HepG2 (cell line): ENCODE results near the gene SLC41A3. TPM values are rescaled to one million over a fixed set of nuclear protein-coding genes. Genes with fewer than 3 reads are reported as not detected.

Experiments
- ATAC-seq: fragments of 200-7000 bp; cut with Tn5 transposase; 3 replicates; pipeline ENCODE4 v1.9.1; 2020; ENCODE audit warnings: mild to moderate bottlenecking, moderate library complexity
- BruUV-seq: library from RNA; stranded (reverse); fragments of 400-500 nt; replicated peaks from 2 replicates; lab custom pipeline; 2021; lab: Mats Ljungman, UMichigan
- CTCF ChIA-PET: fragments of 300-600 bp; formaldehyde crosslinking; extraction: SDS; loops from one replicate; lab custom pipeline; 2021; ENCODE audit warnings: low total read pairs, inconsistent platforms, low intra/inter-chr PET ratio; lab: Yijun Ruan, JAX
- POLR2A ChIA-PET: fragments of 350-600 bp; sonication (Branson Sonifier 250); formaldehyde crosslinking; loops from one replicate; lab custom pipeline; 2020; ENCODE audit warnings: antibody characterized with exemption, inconsistent platforms; lab: Yijun Ruan, JAX
- DNase-seq: peaks from one replicate; pipeline ENCODE4 v3.0.0-alpha.2; 2015; ENCODE audit warnings: low spot score
- FAIRE-seq: peaks from 3 replicates; lab custom pipeline; 2011; peaks lifted over from hg19 to GRCh38; lab: Jason Lieb, UNC
- H2AFZ ChIP-seq: one replicate; pipeline ENCODE4 v1.6.1; 2011; ENCODE audit warnings: low read length, inconsistent platforms
- H3K27ac ChIP-seq: fragments of 300-600 bp; 3 replicates; pipeline ENCODE4 v1.8.0; 2011; ENCODE audit warnings: mixed run types, mild to moderate bottlenecking, mixed read lengths, low read length, inconsistent platforms; ENCODE audit not compliant: insufficient read depth; ENCODE audit errors: extremely low read length
- H3K27me3 ChIP-seq, 2 experiments: fragments of 200-600 bp in 1 of 2; 2 replicates in 1 of 2; 3 replicates in 1 of 2; pipeline versions ENCODE4 v1.6.0 to v1.8.0; 2011; ENCODE audit warnings: low read length in 2 of 2, mild to moderate bottlenecking in 2 of 2, moderate library complexity in 2 of 2, inconsistent platforms in 1 of 2; ENCODE audit not compliant: insufficient read depth in 2 of 2, control insufficient read depth in 1 of 2
- H3K36me3 ChIP-seq, 2 experiments: fragments of 200-600 bp in 1 of 2; replicated peaks in 1 of 2; 2 replicates in 1 of 2; 3 replicates in 1 of 2; pipeline versions ENCODE4 v1.5.1 to v1.8.0; 2011; ENCODE audit warnings: low read length in 2 of 2, inconsistent platforms in 1 of 2; ENCODE audit not compliant: insufficient read depth in 2 of 2, control insufficient read depth in 1 of 2
- H3K4me1 ChIP-seq: 2 replicates; pipeline ENCODE4 v1.5.1; 2012; ENCODE audit warnings: low read length, inconsistent platforms; ENCODE audit not compliant: insufficient read depth
- H3K4me2 ChIP-seq: 2 replicates; pipeline ENCODE4 v1.6.0; 2011; ENCODE audit warnings: low read depth, low read length, inconsistent platforms
- H3K4me3 ChIP-seq, 3 experiments: fragments of 200-600 bp in 1 of 3; sonication (generic), shearing (Covaris generic) in 1 of 3; replicated peaks in 1 of 3; 2 replicates each; pipeline ENCODE4 v1.5.1; 2011 to 2016; ENCODE audit warnings: low read length in 3 of 3, inconsistent platforms in 2 of 3, low read depth in 2 of 3, mild to moderate bottlenecking in 2 of 3, control low read depth in 1 of 3, mixed read lengths in 1 of 3; ENCODE audit not compliant: insufficient read depth in 1 of 3
- H3K79me2 ChIP-seq: one replicate; pipeline ENCODE4 v1.6.1; 2011; ENCODE audit warnings: low read length, inconsistent platforms; ENCODE audit not compliant: insufficient read depth
- H3K9ac ChIP-seq: 2 replicates; pipeline ENCODE4 v1.6.0; 2011; ENCODE audit warnings: mild to moderate bottlenecking, low read depth, low read length, inconsistent platforms; ENCODE audit not compliant: insufficient read depth
- H3K9me3 ChIP-seq: 2 replicates; pipeline ENCODE4 v1.5.1; 2012; ENCODE audit warnings: mild to moderate bottlenecking, low read length
- H4K20me1 ChIP-seq: 2 replicates; pipeline ENCODE4 v1.6.0; 2011; ENCODE audit warnings: inconsistent platforms, mild to moderate bottlenecking, low read length, moderate library complexity; ENCODE audit not compliant: insufficient read depth
- CSRNP1 ChIP-seq: sonication (generic); formaldehyde crosslinking; IDR thresholded peaks from 2 replicates; pipeline ENCODE4 v1.8.1; 2023; ENCODE audit warnings: mild to moderate bottlenecking, missing genetic modification reagents
- GFI1 ChIP-seq: sonication (generic); formaldehyde crosslinking; IDR thresholded peaks from 2 replicates; pipeline ENCODE4 v1.5.0; 2020; ENCODE audit warnings: missing genetic modification reagents, mild to moderate bottlenecking, borderline replicate concordance
- IRF1 ChIP-seq: sonication (generic); formaldehyde crosslinking; IDR thresholded peaks from 2 replicates; pipeline ENCODE4 v1.4.0; 2020; ENCODE audit warnings: low read depth, mild to moderate bottlenecking, missing genetic modification reagents
- MED13 ChIP-seq: sonication (generic); formaldehyde crosslinking; IDR thresholded peaks from 2 replicates; pipeline ENCODE4 v1.5.0; 2020; ENCODE audit warnings: missing genetic modification reagents
- PBX3 ChIP-seq: sonication (generic); formaldehyde crosslinking; IDR thresholded peaks from 2 replicates; pipeline ENCODE4 v1.8.1; 2023; ENCODE audit warnings: missing genetic modification reagents, inconsistent platforms, borderline replicate concordance
- SALL2 ChIP-seq: sonication (generic); formaldehyde crosslinking; IDR thresholded peaks from 2 replicates; pipeline ENCODE4 v1.8.1; 2023; ENCODE audit warnings: mild to moderate bottlenecking, missing genetic modification reagents, inconsistent platforms
- SAP130 ChIP-seq: IDR thresholded peaks from 2 replicates; pipeline ENCODE4 v1.6.1; 2016; ENCODE audit warnings: low read depth
- SCMH1 ChIP-seq: sonication (generic); formaldehyde crosslinking; IDR thresholded peaks from 2 replicates; pipeline ENCODE4 v1.9.0; 2021; ENCODE audit warnings: missing genetic modification reagents, mild to moderate bottlenecking, borderline replicate concordance
- TAF1 ChIP-seq: sonication (generic); formaldehyde crosslinking; IDR thresholded peaks from 2 replicates; pipeline ENCODE4 v1.4.0; 2020; ENCODE audit warnings: missing genetic modification reagents
- ZBTB2 ChIP-seq: sonication (generic); formaldehyde crosslinking; IDR thresholded peaks from 2 replicates; pipeline ENCODE4 v1.8.0; 2022; ENCODE audit warnings: low read depth, missing genetic modification reagents
- ZFP36L2 ChIP-seq: sonication (generic); formaldehyde crosslinking; IDR thresholded peaks from 2 replicates; pipeline ENCODE4 v1.4.0; 2020; ENCODE audit warnings: missing genetic modification reagents
- ZNF280D ChIP-seq: sonication (generic); formaldehyde crosslinking; IDR thresholded peaks from 2 replicates; pipeline ENCODE4 v1.5.1; 2020; ENCODE audit warnings: mild to moderate bottlenecking, missing genetic modification reagents
- ZNF430 ChIP-seq: sonication (generic); formaldehyde crosslinking; IDR thresholded peaks from 2 replicates; pipeline ENCODE4 v1.9.0; 2021; ENCODE audit warnings: mild to moderate bottlenecking, missing genetic modification reagents
- ZNF678 ChIP-seq: sonication (generic); formaldehyde crosslinking; IDR thresholded peaks from 2 replicates; pipeline ENCODE4 v1.4.0; 2020; ENCODE audit warnings: mild to moderate bottlenecking, missing genetic modification reagents
- ZSCAN25 ChIP-seq: sonication (generic); formaldehyde crosslinking; IDR thresholded peaks from 2 replicates; pipeline ENCODE4 v1.8.0; 2022; ENCODE audit warnings: mild to moderate bottlenecking, missing genetic modification reagents
- WGBS: methylation state at CpG from one replicate; pipeline ENCODE4 v1.1.6; 2017; ENCODE audit warnings: low lambda C conversion rate; 5-methylcytosine and 5-hydroxymethylcytosine counted together
- in situ Hi-C: cut with HindIII; loops from 2 replicates; pipeline ENCODE4 v1.10.0; 2017; ENCODE audit warnings: low pct_unique_long_range_greater_than_20kb; ENCODE audit not compliant: extremely low pct_ligation_motif_present
- intact Hi-C: fragments of 100-400 bp; cut with micrococcal nuclease; formaldehyde crosslinking; loops from one replicate; pipeline ENCODE4 v1.10.0; 2022; ENCODE audit not compliant: unreplicated experiment
- polyA plus RNA-seq, 8 experiments: library from polyadenylated mRNA; depleted of rRNA in 3 of 8; stranded (reverse) in 7 of 8; unstranded in 1 of 8; fragments of >200 nt; fragmentation: Illumina TruSeq in 4 of 8; extraction: Trizol in 4 of 8; gene quantifications; 2 replicates each; pipeline versions ENCODE4 v1.2.1 to v1.2.3, GENCODE V29; 2011 to 2016; ENCODE audit warnings: low read depth in 4 of 8, missing spikeins in 1 of 8, mixed read lengths in 1 of 8; ENCODE audit not compliant: insufficient read depth in 1 of 8
- total RNA-seq, 5 experiments: library from RNA; depleted of rRNA; stranded (reverse); fragments of >200 nt; fragmentation: Illumina TruSeq; extraction: Trizol; gene quantifications; 2 replicates each; pipeline ENCODE4 v1.2.3, GENCODE V29; 2016; ENCODE audit warnings: low read depth in 1 of 5

SLC41A3 gene
- total and polyA plus RNA-seq, 2 of the 13 experiments (the other 11 are each of a cell fraction or from before 2014, with no cell fraction given), result 26.0 to 71.1 TPM

- FAIRE-seq (no peak), ATAC-seq (peak; percentile 40; the same call in 2 of the 3 replicates)
- Histone ChIP-seq H3K79me2 (no peaks in the 10 kb centered on the region), H2AFZ (no peak overlapping the region), H3K9ac (no peak overlapping the region)
- CTCF ChIA-PET, result no interaction called here
- TF ChIP-seq ZNF430, result no peak
- TF ChIP-seq MED13 (CRISPR knock-in tag), result no peak
- no peak for TF ChIP-seq SALL2
- TF ChIP-seq IRF1, result no peak
- no peak for TF ChIP-seq TAF1 (CRISPR knock-in tag)
- no peak for TF ChIP-seq ZSCAN25 (CRISPR knock-in tag)
- no peak for TF ChIP-seq CSRNP1
- no peak for TF ChIP-seq SAP130 (CRISPR knock-in tag)
- TF ChIP-seq PBX3 (CRISPR knock-in tag), result no peak
- TF ChIP-seq ZNF678 (CRISPR knock-in tag), result no peak
- TF ChIP-seq SCMH1 (CRISPR knock-in tag), result no peak
- TF ChIP-seq GFI1, result no peak
- no peak for TF ChIP-seq ZBTB2 (CRISPR knock-in tag)
- no peak for TF ChIP-seq ZNF280D
- TF ChIP-seq ZFP36L2 (CRISPR knock-in tag), result no peak
- TF ChIP-seq, all 625 proteins: peak for 0
- Histone ChIP-seq H3K36me3 (no peaks in the 10 kb centered on the region), H3K9me3 (no peaks in the 10 kb centered on the region), H3K27ac (no peak overlapping the region), H3K4me2 (no peak overlapping the region), H3K4me3 (no peak overlapping the region), H4K20me1 (no peaks in the 10 kb centered on the region), H3K4me1 (no peaks in the 10 kb centered on the region), H3K27me3 (no peaks in the 10 kb centered on the region)
- WGBS, result 59% methylated on average over 29 of the region's 46 CpGs
- in situ Hi-C loops, result no loop called here
- POLR2A ChIA-PET, result no interaction called here
- DNase-seq, result no peak
- BruUV-seq, result no TSS peak
- intact Hi-C loops, result no loop called here
These were observed 125.2 kb downstream of the SLC41A3 start for GRCh38 chr3:125958511-125959316.
